Measurements from ENCODE around the gene HOXB13.

Gene HOXB13

GRCh38 chr17:48730240-48730550, 1.6 kb upstream of the HOXB13 start:
- FAIRE-seq (no peak), DNase-seq (ENCODE audit: insufficient read length, low spot score) (no peak)
- TF ChIP-seq CTCF (IDR thresholded peaks at IDR 0.05; ENCODE audit: insufficient read depth, missing control alignments) = no peak

GRCh38 chr17:48729335-48730239, 1.0 kb upstream of the HOXB13 start:
- FAIRE-seq (no peak), DNase-seq (ENCODE audit: insufficient read length, low spot score) (no peak)
- no peak for TF ChIP-seq CTCF (IDR thresholded peaks at IDR 0.05; ENCODE audit: insufficient read depth, missing control alignments)

GRCh38 chr17:48727415-48728175, 955 bp downstream of the HOXB13 start:
- no peak for TF ChIP-seq CTCF (IDR thresholded peaks at IDR 0.05; ENCODE audit: insufficient read depth, missing control alignments)
- FAIRE-seq (no peak), DNase-seq (ENCODE audit: insufficient read length, low spot score) (no peak)

- no peak for TF ChIP-seq CTCF (IDR thresholded peaks at IDR 0.05; ENCODE audit: insufficient read depth, missing control alignments)
- DNase-seq (ENCODE audit: insufficient read length, low spot score) = no peak
- no peak for FAIRE-seq
Measured at GRCh38 chr17:48726916-48727286, 1.6 kb downstream of the HOXB13 start.

GRCh38 chr17:48726114-48726915, 2.2 kb downstream of the HOXB13 start:
- TF ChIP-seq CTCF (IDR thresholded peaks at IDR 0.05; ENCODE audit: insufficient read depth, missing control alignments) = no peak
- FAIRE-seq (no peak), DNase-seq (ENCODE audit: insufficient read length, low spot score) (no peak)

GRCh38 chr17:48725288-48726064, 3.1 kb downstream of the HOXB13 start:
- no peak for TF ChIP-seq CTCF (IDR thresholded peaks at IDR 0.05; ENCODE audit: insufficient read depth, missing control alignments)
- DNase-seq (ENCODE audit: insufficient read length, low spot score) = no peak
- FAIRE-seq = no peak
